Nephron progenitor cell (in vitro differentiated cells): Measurements from ENCODE around the gene RBSN.

Experiments used
- DNase-seq: peaks from one replicate; pipeline ENCODE4 v3.0.0; 2021
- H3K27ac Mint-ChIP-seq: 2 replicates; pipeline ENCODE4 v1.8.0; 2021; ENCODE audit warnings: mild to moderate bottlenecking, moderate library complexity, mixed read lengths
- H3K27me3 Mint-ChIP-seq: 2 replicates; pipeline ENCODE4 v1.8.0; 2021; ENCODE audit warnings: mild to moderate bottlenecking, low read depth, mixed read lengths; ENCODE audit not compliant: poor library complexity
- H3K36me3 Mint-ChIP-seq: 2 replicates; pipeline ENCODE4 v1.8.0; 2021; ENCODE audit warnings: low read depth, mixed read lengths
- H3K4me1 Mint-ChIP-seq: 2 replicates; pipeline ENCODE4 v1.8.0; 2021; ENCODE audit warnings: mixed read lengths
- H3K4me3 Mint-ChIP-seq: 2 replicates; pipeline ENCODE4 v1.8.0; 2021; ENCODE audit warnings: mild to moderate bottlenecking, moderate library complexity, mixed read lengths
- H3K9me3 Mint-ChIP-seq: 2 replicates; pipeline ENCODE4 v1.8.0; 2021; ENCODE audit warnings: mild to moderate bottlenecking, moderate library complexity, mixed read lengths
- CTCF ChIP-seq: fragments of 200-600 bp; sonication (generic); IDR thresholded peaks from 2 replicates; pipeline ENCODE4 v1.5.0; 2021; ENCODE audit warnings: antibody characterized with exemption

The RBSN gene

DNA sequence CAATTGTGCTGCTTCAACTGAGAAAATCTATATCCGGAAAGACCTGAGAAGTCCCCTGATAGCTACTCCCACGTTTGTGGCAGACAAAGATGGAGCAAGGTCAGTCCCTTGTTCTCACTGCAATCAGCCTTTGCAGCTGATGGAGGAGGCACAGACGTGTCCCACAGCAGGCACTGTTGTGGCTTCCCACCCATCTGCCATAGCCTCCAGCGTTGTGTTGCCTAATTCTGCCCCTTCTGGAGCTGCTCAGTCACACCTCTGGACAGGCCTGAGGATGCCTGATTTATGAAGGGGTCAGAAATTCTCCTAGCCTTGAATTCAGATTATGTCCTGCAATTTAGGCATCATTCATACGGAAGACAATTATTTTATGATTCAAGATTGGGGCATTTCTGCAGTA is 75.7 kb downstream of the RBSN start:
- Mint-ChIP-seq H3K27me3 (no peaks in the 10 kb centered on the region), H3K27ac (no peak overlapping the region), H3K36me3 (peaks cover 62% of the 10 kb centered on the region), H3K4me1 (no peaks in the 10 kb centered on the region), H3K4me3 (no peak overlapping the region), H3K9me3 (no peaks in the 10 kb centered on the region)
- no peak for TF ChIP-seq CTCF
- DNase-seq, result no peak
